IMR-90 (cell line): ENCODE results near the gene GJC1. TPM values are rescaled to one million over a fixed set of nuclear protein-coding genes. Genes with fewer than 3 reads are reported as not detected.

Experiments used
- ATAC-seq: fragments of 200-7000 bp; cut with Tn5 transposase; 2 replicates; pipeline ENCODE4 v1.9.1; 2020; ENCODE audit warnings: low read depth, mild to moderate bottlenecking, moderate library complexity
- BruUV-seq: library from RNA; stranded (reverse); fragments of 400-500 nt; replicated peaks from 2 replicates; lab custom pipeline; 2021; lab: Mats Ljungman, UMichigan
- CTCF ChIA-PET: fragments of 300-600 bp; formaldehyde crosslinking; extraction: SDS; loops from one replicate; lab custom pipeline; 2021; ENCODE audit warnings: antibody characterized with exemption; lab: Yijun Ruan, JAX
- POLR2A ChIA-PET: fragments of 300-600 bp; sonication (Branson Sonifier 250); formaldehyde crosslinking; loops from one replicate; lab custom pipeline; 2022; ENCODE audit warnings: antibody characterized with exemption; ENCODE audit not compliant: unreplicated experiment; lab: Charles Lee
- DNase-seq: peaks from one replicate; pipeline ENCODE4 v3.0.0; 2013
- H2AFZ ChIP-seq: replicated peaks from 2 replicates; pipeline ENCODE3; 2013; ENCODE audit warnings: low read length, mild to moderate bottlenecking; ENCODE audit not compliant: poor library complexity
- H2AK5ac ChIP-seq: 2 replicates; pipeline ENCODE4 v1.6.1; 2013; ENCODE audit warnings: low read depth, low read length, inconsistent platforms
- H2AK9ac ChIP-seq: replicated peaks from 2 replicates; pipeline ENCODE3; 2013; ENCODE audit warnings: mild to moderate bottlenecking, low read depth, low read length, moderate library complexity; ENCODE audit not compliant: poor library complexity
- H2BK120ac ChIP-seq: 2 replicates; pipeline ENCODE4 v1.6.1; 2013; ENCODE audit warnings: low read depth, low read length, inconsistent platforms
- H2BK15ac ChIP-seq: 3 replicates; pipeline ENCODE4 v1.6.1; 2013; ENCODE audit warnings: low read depth, low read length, inconsistent platforms
- H2BK20ac ChIP-seq: 2 replicates; pipeline ENCODE4 v1.6.1; 2013; ENCODE audit warnings: low read depth, mild to moderate bottlenecking, inconsistent platforms, low read length, moderate library complexity
- H2BK5ac ChIP-seq: 2 replicates; pipeline ENCODE4 v1.6.1; 2013; ENCODE audit warnings: mild to moderate bottlenecking, low read depth, low read length, inconsistent platforms; ENCODE audit not compliant: poor library complexity, severe bottlenecking
- H3K14ac ChIP-seq: replicated peaks from 2 replicates; pipeline ENCODE4 v1.6.1; 2013; ENCODE audit warnings: low read depth, low read length, inconsistent platforms
- H3K18ac ChIP-seq: 2 replicates; pipeline ENCODE4 v1.6.1; 2013; ENCODE audit warnings: low read depth, low read length, control low read depth
- H3K23ac ChIP-seq: 2 replicates; pipeline ENCODE4 v1.6.1; 2013; ENCODE audit warnings: low read depth, low read length, inconsistent platforms
- H3K27ac ChIP-seq: 2 replicates; pipeline ENCODE4 v1.5.1; 2013; ENCODE audit warnings: mild to moderate bottlenecking, control low read depth, low read length; ENCODE audit not compliant: insufficient read depth
- H3K27me3 ChIP-seq: 2 replicates; pipeline ENCODE4 v1.6.1; 2013; ENCODE audit warnings: low read length; ENCODE audit not compliant: control insufficient read depth, insufficient read depth
- H3K36me3 ChIP-seq: 2 replicates; pipeline ENCODE4 v1.6.1; 2013; ENCODE audit warnings: low read length, mixed read lengths; ENCODE audit not compliant: control insufficient read depth, insufficient read depth
- H3K4ac ChIP-seq: 2 replicates; pipeline ENCODE4 v1.6.1; 2013; ENCODE audit warnings: low read depth, low read length, inconsistent platforms
- H3K4me1 ChIP-seq: 2 replicates; pipeline ENCODE4 v1.6.1; 2013; ENCODE audit warnings: low read length, mixed read lengths; ENCODE audit not compliant: control insufficient read depth, insufficient read depth
- H3K4me2 ChIP-seq: 2 replicates; pipeline ENCODE4 v1.6.1; 2013; ENCODE audit warnings: low read depth, mild to moderate bottlenecking, control low read depth, low read length, moderate library complexity
- H3K4me3 ChIP-seq: 2 replicates; pipeline ENCODE4 v1.5.1; 2013; ENCODE audit warnings: low read depth, mild to moderate bottlenecking, control low read depth, low read length, moderate library complexity; ENCODE audit not compliant: insufficient read depth
- H3K56ac ChIP-seq: 2 replicates; pipeline ENCODE4 v1.6.1; 2013; ENCODE audit warnings: low read length, inconsistent platforms; ENCODE audit not compliant: insufficient read depth; ENCODE audit errors: extremely low read depth
- H3K79me1 ChIP-seq, 2 experiments: 2 replicates each; pipeline ENCODE4 v1.6.1; 2013; ENCODE audit warnings: low read length in 2 of 2, inconsistent platforms in 1 of 2, low read depth in 1 of 2
- H3K9ac ChIP-seq: 2 replicates; pipeline ENCODE4 v1.6.1; 2013; ENCODE audit warnings: low read depth, low read length, control low read depth
- H3K9me1 ChIP-seq: 2 replicates; pipeline ENCODE4 v1.6.1; 2013; ENCODE audit warnings: low read length, inconsistent platforms; ENCODE audit not compliant: insufficient read depth
- H3K9me3 ChIP-seq: 2 replicates; pipeline ENCODE4 v1.6.1; 2013; ENCODE audit warnings: low read length; ENCODE audit not compliant: control insufficient read depth, insufficient read depth
- H4K20me1 ChIP-seq: 2 replicates; pipeline ENCODE4 v1.6.1; 2013; ENCODE audit warnings: low read length, inconsistent platforms; ENCODE audit not compliant: insufficient read depth
- H4K5ac ChIP-seq: 2 replicates; pipeline ENCODE4 v1.6.1; 2013; ENCODE audit warnings: mild to moderate bottlenecking, low read depth, low read length, control low read depth
- H4K8ac ChIP-seq, 2 experiments: 2 replicates each; pipeline ENCODE4 v1.6.1; 2013; ENCODE audit warnings: low read depth in 2 of 2, low read length in 2 of 2, control low read depth in 1 of 2, inconsistent platforms in 1 of 2
- H4K91ac ChIP-seq: 2 replicates; pipeline ENCODE4 v1.6.1; 2013; ENCODE audit warnings: low read depth, low read length, inconsistent platforms; ENCODE audit not compliant: insufficient read depth
- CEBPB ChIP-seq: IDR thresholded peaks from 2 replicates; pipeline ENCODE4 v1.6.1; 2012; ENCODE audit warnings: low read depth, low read length, improper control_type of control experiment
- CHD1 ChIP-seq: IDR thresholded peaks from 2 replicates; pipeline ENCODE4 v1.6.1; 2012; ENCODE audit warnings: low read depth, low read length, improper control_type of control experiment
- FOS ChIP-seq: fragments of 150-350 bp; IDR thresholded peaks from 2 replicates; pipeline ENCODE4 v1.6.1; 2016; ENCODE audit warnings: low read depth, low read length
- MAFK ChIP-seq: IDR thresholded peaks from 2 replicates; pipeline ENCODE4 v1.6.1; 2012; ENCODE audit warnings: low read depth, low read length, improper control_type of control experiment
- MXI1 ChIP-seq: IDR thresholded peaks from 2 replicates; pipeline ENCODE4 v1.6.1; 2012; ENCODE audit warnings: low read depth, mild to moderate bottlenecking, low read length, moderate library complexity, borderline replicate concordance
- NFE2L2 ChIP-seq: fragments of 150-350 bp; IDR thresholded peaks from 2 replicates; pipeline ENCODE4 v1.6.1; 2016; ENCODE audit warnings: low read depth, mild to moderate bottlenecking, low read length
- POLR2A ChIP-seq: IDR thresholded peaks from 2 replicates; pipeline ENCODE4 v1.6.1; 2012; ENCODE audit warnings: mild to moderate bottlenecking, low read depth, low read length
- RAD21 ChIP-seq: IDR thresholded peaks from 2 replicates; pipeline ENCODE4 v1.6.1; 2012; ENCODE audit warnings: low read length, improper control_type of control experiment
- RCOR1 ChIP-seq: IDR thresholded peaks from 2 replicates; pipeline ENCODE4 v1.6.1; 2012; ENCODE audit warnings: mild to moderate bottlenecking, low read length, improper control_type of control experiment; ENCODE audit not compliant: insufficient replicate concordance
- RFX5 ChIP-seq: IDR thresholded peaks from 2 replicates; pipeline ENCODE4 v1.8.0; 2012; ENCODE audit warnings: low read depth, mild to moderate bottlenecking, low read length, moderate library complexity
- SMC3 ChIP-seq: fragments of 150-350 bp; IDR thresholded peaks from 2 replicates; pipeline ENCODE4 v1.6.1; 2016; ENCODE audit warnings: low read depth, mild to moderate bottlenecking, antibody characterized with exemption, low read length, moderate library complexity
- WGBS, 2 experiments: methylation state at CpG; one replicate each; pipeline versions ENCODE4 v1.1.5 to v1.1.7; 2013; ENCODE audit warnings: missing lambda C conversion rate in 2 of 2; ENCODE audit not compliant: insufficient read length in 1 of 2; ENCODE audit errors: extremely low coverage in 2 of 2; 5-methylcytosine and 5-hydroxymethylcytosine counted together
- dilution Hi-C: fragments of 300-500 bp; cut with HindIII; formaldehyde crosslinking; loops from one replicate; pipeline ENCODE4 v1.14.3; 2018; ENCODE audit warnings: low sequenced_read_pairs; ENCODE audit not compliant: unreplicated experiment
- in situ Hi-C: fragments of 300-500 bp; cut with MboI; formaldehyde crosslinking; loops from 3 replicates; pipeline ENCODE4 v1.14.3; 2019; ENCODE audit warnings: low sequenced_read_pairs, inconsistent platforms, mixed read lengths
- intact Hi-C: fragments of 100-400 bp; cut with micrococcal nuclease; formaldehyde crosslinking; loops from 2 replicates; pipeline ENCODE4 v1.10.0; 2022
- polyA plus RNA-seq, 3 experiments: library from polyadenylated mRNA; depleted of rRNA; stranded (reverse); fragments of >200 nt; gene quantifications; 2 replicates each; pipeline ENCODE4 v1.2.3, GENCODE V29; 2012; ENCODE audit warnings: low replicate concordance in 1 of 3
- total RNA-seq: library from RNA; depleted of rRNA; stranded (reverse); fragments of >200 nt; gene quantifications from 2 replicates; pipeline ENCODE4 v1.2.3, GENCODE V29; 2012
- TF ChIP-seq, protein P1 (sequence below): fragments of 150-350 bp; IDR thresholded peaks from 2 replicates; pipeline ENCODE4 v1.6.1; 2016; ENCODE audit warnings: low read depth, mild to moderate bottlenecking, low read length, moderate library complexity, borderline replicate concordance

GJC1 gene
- total and polyA plus RNA-seq, 2 of the 4 experiments (the other 2 are of a cell fraction), result 23.9 to 69.7 TPM

GRCh38 chr17:44749980-44750318 lies 80.1 kb downstream of the GJC1 start:
- H3K9me1 ChIP-seq, result 0 out of 2 replicates have a peak, but pooled peaks cover 4% of the 10 kb centered on the region
- H2BK20ac ChIP-seq, result no peak overlapping the region
- no peak overlapping the region for H4K8ac ChIP-seq
- H2BK15ac ChIP-seq, result no peak overlapping the region
- no peak overlapping the region for H3K27ac ChIP-seq
- no peak overlapping the region for H2AFZ ChIP-seq
- H3K9me3 ChIP-seq, result no peaks in the 10 kb centered on the region
- H3K9ac ChIP-seq, result no peak overlapping the region
- H3K36me3 ChIP-seq, result peaks cover 9% of the 10 kb centered on the region; the same call in 1 of the 2 replicates
- BruUV-seq, result no TSS peak
- no peak overlapping the region for H3K4ac ChIP-seq
- no peaks in the 10 kb centered on the region for H3K4me1 ChIP-seq
- H3K18ac ChIP-seq, result no peak overlapping the region
- ATAC-seq (no peak), DNase-seq (no peak)
- H3K4me3 ChIP-seq, result no peak overlapping the region
- in situ Hi-C loops, result no loop called here
- dilution Hi-C loops, result no loop called here
- no peak for TF ChIP-seq RCOR1
- TF ChIP-seq POLR2A, result no peak
- TF ChIP-seq CEBPB, result no peak
- no peak for TF ChIP-seq RAD21
- TF ChIP-seq SMC3, result no peak
- no peak for TF ChIP-seq RFX5
- TF ChIP-seq CHD1, result no peak
- TF ChIP-seq NFE2L2, result no peak
- TF ChIP-seq MAFK, result no peak
- no peak for TF ChIP-seq FOS
- TF ChIP-seq, protein P1, sequence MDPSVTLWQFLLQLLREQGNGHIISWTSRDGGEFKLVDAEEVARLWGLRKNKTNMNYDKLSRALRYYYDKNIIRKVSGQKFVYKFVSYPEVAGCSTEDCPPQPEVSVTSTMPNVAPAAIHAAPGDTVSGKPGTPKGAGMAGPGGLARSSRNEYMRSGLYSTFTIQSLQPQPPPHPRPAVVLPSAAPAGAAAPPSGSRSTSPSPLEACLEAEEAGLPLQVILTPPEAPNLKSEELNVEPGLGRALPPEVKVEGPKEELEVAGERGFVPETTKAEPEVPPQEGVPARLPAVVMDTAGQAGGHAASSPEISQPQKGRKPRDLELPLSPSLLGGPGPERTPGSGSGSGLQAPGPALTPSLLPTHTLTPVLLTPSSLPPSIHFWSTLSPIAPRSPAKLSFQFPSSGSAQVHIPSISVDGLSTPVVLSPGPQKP, result no peak
- TF ChIP-seq MXI1, result no peak
- no peaks in the 10 kb centered on the region for H3K27me3 ChIP-seq
- POLR2A ChIA-PET, result no interaction called here
- no peaks in the 10 kb centered on the region; the same call in 1 of the 2 replicates for H4K20me1 ChIP-seq
- H2BK5ac ChIP-seq, result no peak overlapping the region
- no peaks in the 10 kb centered on the region for H3K79me1 ChIP-seq
- H3K56ac ChIP-seq, result no peak overlapping the region
- H2BK120ac ChIP-seq, result no peak overlapping the region
- no peak overlapping the region for H2AK5ac ChIP-seq
- H3K14ac ChIP-seq, result no peak overlapping the region
- H4K91ac ChIP-seq, result no peak overlapping the region
- no peak overlapping the region for H3K4me2 ChIP-seq
- WGBS, 2 experiments, result 61% methylated on average over 3 of the region's 9 CpGs; no CpG with 5 or more reads in 1 of the 2 experiments
- no peak overlapping the region for H4K5ac ChIP-seq
- intact Hi-C loops, result no loop called here
- CTCF ChIA-PET, result no interaction called here
- H3K23ac ChIP-seq, result no peak overlapping the region
- H2AK9ac ChIP-seq, result no peak overlapping the region
